Urothelium cell line (cell line): ENCODE results near the gene SOX14.

Experiments used
- DNase-seq: peaks from one replicate; pipeline ENCODE4 v3.0.0; 2011; ENCODE audit warnings: low spot score, mixed read lengths
- FAIRE-seq: peaks from 2 replicates; lab custom pipeline; 2011; peaks lifted over from hg19 to GRCh38; lab: Jason Lieb, UNC

The SOX14 gene

DNA sequence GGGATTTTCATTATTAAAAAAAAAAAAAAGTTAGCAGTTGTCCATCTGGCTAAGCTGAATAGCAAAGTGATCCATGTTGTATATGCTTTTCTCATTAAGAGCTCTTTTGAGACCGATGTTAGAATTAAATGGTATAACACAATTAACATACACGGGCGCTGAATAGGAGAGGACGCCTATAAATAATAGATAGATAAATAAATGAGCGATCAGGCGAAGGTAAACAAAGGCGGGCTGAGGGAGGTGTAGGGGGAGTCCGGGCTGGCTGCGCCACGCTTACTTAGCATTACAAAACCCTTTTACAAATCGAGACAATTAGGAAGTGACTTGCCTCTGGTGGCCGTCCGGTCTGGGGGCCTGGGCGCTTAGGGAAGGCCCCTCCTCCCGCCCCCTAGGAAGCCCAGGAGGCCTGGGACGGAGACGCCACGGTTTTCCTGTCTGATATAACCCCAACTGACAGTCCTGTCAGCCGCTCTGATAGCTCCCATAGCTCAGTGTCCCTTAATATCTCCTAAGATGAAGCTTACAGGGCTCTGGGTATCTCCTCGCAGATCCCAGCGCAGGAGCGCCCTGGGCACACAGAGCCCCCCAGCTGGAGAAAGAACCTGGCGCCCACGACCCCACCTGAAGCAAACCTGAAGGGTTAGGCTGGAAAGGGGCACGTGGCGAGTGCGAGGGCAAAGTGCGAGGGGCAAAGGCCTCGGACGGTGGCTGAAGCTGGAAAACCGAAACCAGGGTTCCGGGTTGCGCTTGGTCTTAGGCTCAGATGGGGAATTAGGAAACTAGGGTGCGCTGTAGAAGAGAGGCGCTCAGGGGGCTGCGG, 3.6 kb downstream of the SOX14 start:
- FAIRE-seq (no peak), DNase-seq (no peak)

DNA sequence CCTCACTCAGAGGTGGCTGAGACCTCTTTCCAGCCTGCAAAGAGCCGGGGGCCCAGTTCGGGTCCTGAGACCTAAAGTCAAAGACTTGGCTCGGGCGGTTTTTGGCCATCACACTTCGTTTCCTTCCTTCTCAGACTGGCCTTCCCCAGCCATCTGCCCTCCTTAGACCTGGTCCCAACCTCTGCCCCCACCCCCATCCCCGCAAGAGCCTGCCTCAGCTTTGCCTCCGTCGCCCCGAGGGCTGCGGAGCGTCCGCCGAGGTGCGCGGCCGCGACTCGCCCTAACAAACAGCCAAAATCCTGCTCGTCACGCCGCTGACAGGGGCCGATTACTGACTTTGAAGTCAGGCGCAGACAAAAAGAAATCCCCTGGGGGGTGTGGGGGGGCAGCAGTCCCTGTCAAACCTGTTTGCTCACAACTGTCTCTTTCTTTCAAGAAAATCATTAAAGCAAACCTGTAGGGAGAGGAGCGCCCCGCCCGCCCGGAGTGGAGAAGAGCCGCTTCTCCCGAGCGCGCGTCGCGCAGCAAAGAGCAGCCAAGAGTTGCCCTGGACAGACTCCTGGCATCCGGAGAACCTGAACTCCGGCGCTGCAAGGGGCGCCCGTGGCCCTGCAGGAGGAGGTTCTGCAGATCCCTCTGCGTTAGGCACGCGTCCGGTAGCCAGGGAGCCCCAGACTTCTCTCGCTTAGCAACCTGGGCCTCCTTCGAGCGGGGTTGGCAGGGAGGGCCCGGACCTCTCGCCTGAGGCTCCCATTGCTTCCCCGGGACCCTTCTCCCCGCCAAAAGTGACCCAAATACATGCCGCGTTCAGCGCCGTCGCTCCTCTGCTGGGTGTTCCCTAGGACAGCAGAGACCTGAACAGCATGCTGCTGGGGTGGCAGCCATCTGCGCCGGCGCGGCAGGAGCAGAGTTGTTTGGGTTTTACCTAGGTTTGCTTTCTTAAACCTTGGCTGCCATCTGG, 4.5 kb downstream of the SOX14 start:
- FAIRE-seq (no peak), DNase-seq (no peak)

DNA sequence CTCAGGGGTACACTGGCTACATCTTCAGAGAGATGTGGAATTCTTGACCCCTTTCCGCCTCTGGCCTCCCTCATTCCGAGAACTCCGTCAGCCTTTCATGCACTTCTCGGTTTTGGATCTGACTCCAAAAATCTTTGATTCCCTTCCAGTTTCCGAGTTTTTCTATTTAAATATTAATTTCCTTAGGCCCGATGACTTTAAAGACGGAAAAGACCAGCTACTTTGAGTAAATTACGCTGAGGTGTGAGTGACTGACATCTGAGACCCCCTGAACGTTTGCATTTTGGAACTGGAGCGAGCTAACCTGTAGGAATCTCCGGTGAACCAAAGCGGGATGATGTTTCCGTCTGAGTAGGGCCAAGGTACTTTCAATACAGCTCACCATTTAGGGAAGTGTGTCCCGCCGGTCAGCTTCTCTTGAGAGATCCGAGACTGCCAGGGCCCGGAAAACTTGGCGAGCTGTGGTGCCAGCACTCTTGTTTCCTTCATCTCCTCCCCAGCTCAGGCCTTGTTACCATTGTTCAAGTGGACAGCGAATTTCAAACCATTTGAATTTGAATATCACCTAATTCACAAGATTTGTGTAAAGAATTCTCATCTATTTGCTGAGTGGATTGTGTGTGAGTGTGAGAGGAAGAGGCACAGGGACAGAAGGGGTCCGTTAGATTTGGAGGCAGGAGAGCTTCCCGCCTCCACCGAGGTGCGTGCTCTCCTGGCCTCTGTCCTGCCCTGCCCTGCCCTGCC, 5.4 kb downstream of the SOX14 start:
- DNase-seq (no peak), FAIRE-seq (no peak)

DNA sequence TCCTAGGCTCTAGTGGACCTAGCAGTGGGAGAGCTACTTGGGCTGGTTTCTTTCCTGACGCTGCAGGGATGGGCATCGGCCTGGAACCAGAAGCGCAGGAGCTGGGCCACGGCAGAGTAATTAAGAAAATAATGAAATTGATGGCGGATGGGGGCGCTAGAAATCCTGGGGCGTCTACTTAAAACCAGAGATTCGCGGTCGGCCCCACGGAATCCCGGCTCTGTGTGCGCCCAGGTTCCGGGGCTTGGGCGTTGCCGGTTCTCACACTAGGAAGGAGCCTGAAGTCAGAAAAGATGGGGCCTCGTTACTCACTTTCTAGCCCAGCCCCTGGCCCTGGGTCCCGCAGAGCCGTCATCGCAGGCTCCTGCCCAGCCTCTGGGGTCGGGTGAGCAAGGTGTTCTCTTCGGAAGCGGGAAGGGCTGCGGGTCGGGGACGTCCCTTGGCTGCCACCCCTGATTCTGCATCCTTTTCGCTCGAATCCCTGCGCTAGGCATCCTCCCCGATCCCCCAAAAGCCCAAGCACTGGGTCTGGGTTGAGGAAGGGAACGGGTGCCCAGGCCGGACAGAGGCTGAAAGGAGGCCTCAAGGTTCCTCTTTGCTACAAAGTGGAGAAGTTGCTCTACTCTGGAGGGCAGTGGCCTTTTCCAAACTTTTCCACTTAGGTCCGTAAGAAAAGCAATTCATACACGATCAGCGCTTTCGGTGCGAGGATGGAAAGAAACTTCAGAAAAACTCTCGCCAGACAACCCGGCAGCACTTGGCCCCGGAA, 6.1 kb downstream of the SOX14 start:
- no peak for FAIRE-seq
- no peak for DNase-seq

DNA sequence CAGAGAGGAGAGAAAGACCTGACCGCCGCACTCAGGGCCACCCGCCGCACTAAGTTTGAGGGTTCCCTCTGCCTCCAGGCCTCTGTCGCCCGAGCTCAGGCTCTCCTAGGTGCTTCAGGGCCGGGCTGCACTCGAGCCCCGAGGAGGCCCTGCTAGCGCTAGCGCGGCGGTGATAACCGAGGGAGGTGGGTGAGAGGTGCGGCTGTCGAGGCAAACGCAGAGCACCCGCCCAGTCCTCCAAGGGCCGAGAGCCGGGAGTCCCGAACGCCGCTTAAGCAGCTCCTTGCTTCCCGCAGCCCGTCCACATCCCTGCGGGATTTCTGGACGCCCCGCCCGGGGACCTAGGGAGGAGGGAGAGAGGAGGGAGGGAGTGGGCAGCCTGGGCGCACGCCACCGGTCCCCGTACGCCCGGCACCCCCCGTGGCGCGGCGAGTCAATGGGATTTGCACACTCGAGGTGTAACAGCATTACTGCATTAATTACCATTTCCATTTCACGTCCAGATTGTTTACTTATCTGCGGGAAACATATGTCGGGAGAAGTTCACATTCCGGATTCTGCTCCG, 6.8 kb downstream of the SOX14 start:
- FAIRE-seq: no peak

DNA sequence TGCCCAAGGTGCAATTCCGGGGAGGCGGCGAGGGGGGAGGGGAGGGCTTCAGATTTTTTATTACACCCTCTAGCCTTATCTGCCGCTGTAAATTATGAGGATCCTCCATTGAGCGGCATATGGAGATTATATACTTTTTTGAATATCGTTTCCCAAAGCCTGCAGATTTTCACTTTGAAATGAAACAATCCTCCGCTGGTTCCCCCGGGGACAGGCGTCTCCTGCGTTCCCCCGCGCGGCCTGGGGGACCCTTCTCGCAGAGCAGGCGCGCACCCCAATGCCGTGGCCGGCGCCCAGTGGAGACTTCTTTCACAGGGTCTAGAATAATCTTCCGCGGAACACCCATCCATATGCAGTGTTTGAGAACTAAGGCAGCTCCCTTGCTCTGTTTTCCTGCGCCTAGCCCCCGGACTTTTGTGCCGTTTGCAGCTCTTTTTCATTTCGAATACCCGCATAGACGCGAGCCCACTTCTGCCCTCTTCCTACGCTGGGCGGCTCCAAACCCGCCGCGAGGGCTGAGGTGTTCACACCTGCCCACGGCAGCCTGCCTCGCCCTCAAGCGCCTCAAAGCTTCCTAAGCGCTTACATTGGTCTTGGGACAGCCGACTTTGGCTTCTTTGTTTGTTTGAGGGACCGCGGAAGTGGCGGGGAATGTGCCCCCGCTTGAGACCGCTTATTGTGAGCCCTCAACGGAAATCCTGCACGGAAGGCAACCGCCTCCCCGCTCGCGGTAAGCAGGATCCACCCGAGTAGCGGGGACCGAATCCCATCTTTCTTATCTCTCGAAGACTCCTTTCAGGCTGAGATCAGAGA, 7.5 kb downstream of the SOX14 start:
- FAIRE-seq: no peak
- DNase-seq: peak; percentile 8

More for the DNA sequence above, 6.8 kb downstream of the SOX14 start:
- no peak for DNase-seq

DNA sequence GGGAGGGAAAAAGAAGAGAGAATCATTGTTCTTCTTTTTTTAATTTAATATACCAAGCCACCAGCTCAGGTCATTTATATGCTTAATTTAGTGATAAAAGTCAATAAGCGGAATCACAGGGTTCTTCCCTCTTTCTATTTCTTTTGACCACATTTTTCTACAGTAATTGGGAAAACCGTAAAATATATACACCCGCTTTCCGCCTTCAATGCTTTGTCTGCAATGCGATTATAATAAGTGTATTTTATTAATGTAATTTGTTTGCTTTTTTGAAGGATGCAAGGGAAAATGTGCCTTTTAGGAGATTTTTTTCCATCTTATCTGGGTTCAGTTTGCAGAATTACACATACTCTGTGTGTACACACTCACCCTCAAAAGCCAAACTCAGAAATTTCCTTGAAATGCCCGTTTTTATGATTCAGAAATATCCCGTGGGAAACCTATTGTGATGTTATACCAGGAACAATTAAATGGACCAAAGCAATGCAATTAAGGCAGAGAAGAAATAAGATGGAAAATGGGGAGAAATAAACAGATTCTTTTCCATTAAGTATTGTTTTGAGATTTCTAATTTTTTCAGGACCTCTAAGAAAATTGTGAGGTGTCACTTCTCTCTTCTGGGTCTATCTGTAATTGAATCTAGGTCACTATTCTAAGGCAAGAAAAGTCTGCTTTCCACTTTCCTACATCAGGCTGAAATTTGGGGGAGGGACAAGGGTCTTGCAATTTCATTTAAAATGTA, 8.3 kb downstream of the SOX14 start:
- FAIRE-seq (no peak), DNase-seq (no peak)

DNA sequence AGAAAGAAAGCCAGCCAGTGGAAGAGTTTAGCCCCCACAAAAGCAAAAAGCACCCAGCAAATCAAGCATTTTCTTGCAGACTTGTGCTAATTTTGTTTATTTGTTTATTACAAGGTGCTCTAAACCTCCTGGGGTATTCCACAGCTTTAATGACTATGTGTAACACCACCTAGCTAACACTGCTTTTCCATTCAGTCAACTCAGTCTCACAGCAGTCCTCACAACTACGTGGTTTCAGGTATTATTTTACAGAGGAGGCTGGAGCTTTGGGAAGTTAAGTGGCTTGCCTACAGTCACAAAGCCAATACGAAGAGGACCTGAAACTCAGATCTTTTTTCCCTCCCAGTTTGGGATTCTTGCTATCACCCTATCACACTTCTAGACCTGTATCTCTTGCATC, 14.8 kb downstream of the SOX14 start:
- FAIRE-seq: no peak
- DNase-seq: no peak

DNA sequence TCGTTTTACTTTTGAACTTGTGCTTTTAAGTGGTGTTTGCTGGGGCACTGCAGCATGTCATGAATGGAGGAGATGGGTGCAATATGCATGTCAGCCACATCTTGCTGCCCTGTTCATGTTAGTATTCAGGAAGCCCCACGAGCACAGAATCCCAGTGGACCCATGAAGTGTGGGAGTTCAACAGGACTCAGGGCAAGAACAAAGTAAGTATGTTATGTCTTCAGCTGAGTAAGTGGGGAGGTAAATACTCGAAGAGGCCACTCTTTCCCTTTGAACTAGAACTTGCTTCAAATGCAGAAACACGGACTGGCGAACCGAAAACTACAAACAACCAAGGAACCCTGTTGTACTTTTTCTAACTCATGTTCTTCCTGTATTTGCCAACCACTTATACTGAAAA, 23.4 kb downstream of the SOX14 start:
- no peak for DNase-seq
- FAIRE-seq: no peak

DNA sequence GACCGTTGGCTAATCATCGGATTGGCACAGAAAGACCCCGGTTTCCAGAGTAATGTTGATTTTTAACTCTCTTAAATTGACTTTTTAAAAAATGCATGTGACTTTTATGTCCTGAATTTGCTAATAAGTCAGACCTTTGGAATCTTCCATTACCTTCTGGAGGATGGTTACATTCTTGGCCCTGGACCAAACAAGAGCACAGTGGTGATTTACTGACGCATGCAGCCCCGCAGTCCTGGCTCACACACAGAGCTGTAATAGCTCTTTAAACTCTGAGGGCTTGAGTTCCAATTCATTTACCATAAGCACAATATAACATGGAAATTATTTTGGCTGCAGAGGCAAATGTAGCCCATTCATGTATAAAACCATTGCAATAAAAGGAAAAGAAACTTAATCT, 25.1 kb downstream of the SOX14 start:
- FAIRE-seq: no peak

DNA sequence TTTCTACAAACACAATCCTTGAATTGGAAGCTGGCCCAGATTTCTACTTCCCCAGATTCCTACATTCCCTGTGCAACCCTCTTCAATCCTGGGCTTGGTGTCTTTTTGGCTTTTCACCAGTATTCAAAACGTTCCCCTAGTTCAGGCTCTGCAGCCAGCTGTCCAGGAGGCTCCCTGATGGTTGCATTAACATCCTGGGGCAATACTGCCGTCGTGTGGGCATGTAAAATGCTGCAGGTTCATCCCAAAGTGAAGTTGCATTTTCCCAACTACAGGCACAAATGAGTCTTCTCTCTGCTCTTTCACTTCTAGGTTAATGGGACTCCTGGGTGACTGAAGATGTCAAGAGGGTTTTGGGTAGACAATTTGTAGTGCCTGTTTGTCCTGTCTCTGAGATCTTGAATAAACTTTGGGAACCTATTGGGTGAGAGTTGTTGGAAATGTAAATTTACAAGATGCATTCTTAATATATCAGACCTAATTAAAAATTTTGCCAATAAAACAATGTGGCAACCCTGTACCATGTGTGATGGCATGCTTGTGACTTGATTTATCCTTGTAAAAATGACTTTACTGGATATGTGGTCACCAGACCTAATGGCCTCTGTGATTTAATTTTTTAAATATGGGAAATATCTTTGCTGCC, 28.6 kb downstream of the SOX14 start:
- no peak for FAIRE-seq

More for the DNA sequence above, 25.1 kb downstream of the SOX14 start:
- DNase-seq: peak; percentile 33

DNA sequence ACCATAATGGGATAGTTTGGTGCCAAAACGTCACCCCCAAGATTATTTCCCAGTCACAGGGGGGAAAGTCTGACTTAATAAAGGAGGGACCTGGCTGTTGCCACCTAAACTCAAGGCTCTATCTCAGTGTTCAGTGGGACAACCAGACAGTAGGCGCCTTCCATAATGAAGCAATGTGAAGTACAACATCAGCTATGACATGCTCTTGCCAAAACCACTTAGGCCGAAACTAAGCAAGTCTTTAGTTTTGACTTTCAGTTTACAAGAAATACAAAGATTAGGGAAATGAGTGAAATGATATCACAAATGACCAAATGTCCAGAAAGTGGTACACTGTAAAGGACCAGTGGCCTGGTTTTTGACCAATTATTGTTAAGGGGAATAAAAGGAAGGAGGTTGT, 32.9 kb downstream of the SOX14 start:
- FAIRE-seq (no peak), DNase-seq (no peak)

More for the DNA sequence above, 28.6 kb downstream of the SOX14 start:
- DNase-seq: peak; percentile 45

DNA sequence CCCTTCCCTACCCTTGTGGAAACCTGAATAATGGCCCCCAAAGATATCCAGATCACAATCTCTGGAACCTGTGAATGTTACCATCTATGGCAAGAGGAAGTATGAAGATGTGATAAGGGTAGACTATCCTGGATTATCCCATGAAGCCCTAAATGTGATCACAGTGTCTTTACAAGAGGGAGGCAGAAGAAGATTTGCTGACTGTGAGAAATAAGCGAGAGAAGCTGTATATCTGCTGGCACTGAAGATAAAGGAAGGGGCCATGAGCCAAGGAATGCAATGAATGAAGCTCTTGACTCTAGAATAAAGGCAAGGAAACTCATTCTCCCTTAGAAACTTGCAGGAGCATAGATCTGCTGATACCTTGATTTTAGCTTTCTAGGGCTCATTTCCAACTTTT, 39.1 kb downstream of the SOX14 start:
- DNase-seq (no peak), FAIRE-seq (no peak)

DNA sequence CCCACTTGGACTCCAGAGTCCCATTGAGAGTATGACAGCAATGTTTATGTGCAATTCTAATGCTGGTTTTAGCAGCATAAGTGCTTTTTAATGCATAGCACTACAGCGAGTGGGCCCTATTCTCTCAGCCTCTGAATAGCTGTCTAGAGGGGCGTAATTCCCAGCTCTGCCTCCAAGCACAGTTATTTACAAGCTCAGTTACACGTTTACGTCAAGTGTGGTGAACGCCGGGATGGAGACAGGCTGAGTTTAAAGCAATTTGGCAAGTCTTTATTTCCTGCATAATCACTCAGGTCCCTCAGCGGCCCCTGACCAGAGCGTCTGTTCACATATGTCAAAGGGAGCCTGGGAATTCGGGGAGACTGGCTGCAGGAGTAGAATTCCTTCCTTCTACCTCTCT, 43.9 kb downstream of the SOX14 start:
- no peak for FAIRE-seq
- no peak for DNase-seq

DNA sequence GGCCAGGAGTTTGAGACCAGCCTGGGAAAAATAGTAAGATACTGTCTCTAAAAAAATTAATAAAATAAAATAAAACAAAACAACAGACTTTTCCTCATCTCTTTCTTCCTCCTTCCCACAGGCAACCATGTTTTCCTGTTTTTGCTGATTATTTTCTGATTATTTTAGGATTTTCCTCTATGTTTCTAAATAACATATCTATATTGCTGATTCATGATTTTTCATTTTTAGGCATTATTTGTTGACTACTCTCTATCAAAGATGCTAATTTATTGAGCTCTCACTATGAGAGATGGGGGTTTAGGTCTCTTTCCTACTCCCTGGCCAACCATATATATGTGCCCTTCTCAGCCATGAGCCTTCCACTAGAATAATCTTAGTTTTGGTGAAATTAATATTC, 45.4 kb downstream of the SOX14 start:
- no peak for DNase-seq
- no peak for FAIRE-seq

DNA sequence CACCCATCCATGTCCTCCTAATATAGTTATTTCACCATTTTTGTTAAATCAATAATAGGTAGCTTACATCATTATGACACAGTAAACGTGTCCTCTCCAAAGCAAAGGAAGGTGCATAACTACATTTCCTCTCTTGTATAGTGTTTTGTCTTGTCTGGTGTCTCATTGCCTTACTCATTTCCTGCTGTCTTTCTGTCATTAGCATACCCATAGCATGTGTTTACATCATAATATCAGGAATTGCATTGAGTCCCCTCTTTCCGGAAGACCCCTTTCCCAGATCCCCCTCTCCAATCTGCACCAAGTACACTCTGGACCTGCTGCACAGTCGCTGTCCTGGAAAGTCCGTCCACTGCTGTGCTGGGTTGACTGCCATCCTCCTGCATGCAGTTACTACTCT, 47.9 kb downstream of the SOX14 start:
- FAIRE-seq (no peak), DNase-seq (no peak)

DNA sequence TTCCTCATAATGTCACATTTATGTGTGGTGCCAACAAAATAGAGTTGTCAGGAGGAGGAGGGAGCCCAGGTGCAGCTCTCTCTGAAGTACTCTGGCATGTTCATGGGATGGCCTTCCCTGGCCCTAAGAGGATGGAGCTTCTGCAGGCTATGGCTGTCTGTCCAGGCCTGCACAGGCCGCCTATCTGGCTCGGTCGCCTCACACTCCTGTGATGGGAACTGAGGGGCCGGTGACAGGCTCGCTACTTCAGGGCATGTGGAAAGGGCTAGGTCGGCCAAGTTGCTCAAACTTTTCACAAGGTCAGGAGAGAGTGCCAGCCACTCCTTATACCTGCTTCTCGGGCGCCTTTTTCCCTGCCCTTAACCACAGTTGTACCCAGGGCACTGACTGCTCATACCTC, 51.1 kb downstream of the SOX14 start:
- FAIRE-seq: no peak
- no peak for DNase-seq
